Measurements from ENCODE around the gene UMAD1. TPM values are rescaled to one million over a fixed set of nuclear protein-coding genes. Genes with fewer than 3 reads are reported as not detected.

UMAD1 gene
- total RNA-seq, 4 donors from 2014 or later: 6.1 to 11.2 (median 9.3) TPM

DNA sequence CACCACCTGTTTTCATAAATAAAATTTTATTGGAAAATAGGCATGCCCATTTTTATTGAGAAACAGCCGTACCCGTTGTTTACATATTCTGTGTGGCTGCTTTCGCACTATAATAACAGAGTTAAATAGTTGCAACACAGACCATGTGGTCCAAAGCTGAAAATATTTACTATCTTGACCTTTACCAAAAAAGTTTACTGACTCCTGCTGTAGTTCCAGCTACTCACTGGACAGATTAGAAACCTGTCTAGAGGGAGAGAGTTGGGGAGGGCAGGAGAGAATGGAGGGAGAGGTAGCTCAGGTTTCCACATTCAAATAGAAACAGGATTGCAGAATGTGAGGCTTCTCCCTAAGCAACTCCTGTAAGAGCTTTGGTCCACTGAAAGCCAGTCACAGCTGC, 273.0 kb downstream of the UMAD1 start:
- Histone ChIP-seq H3K27me3 (no peaks in the 10 kb centered on the region), H3K4me3 (no peak overlapping the region), H3K27ac (replicated peaks in 1 of 4) (no peak overlapping the region), H3K36me3 (no peaks in the 10 kb centered on the region), H3K4me1 (no peaks in the 10 kb centered on the region), H3K9me3 (no peaks in the 10 kb centered on the region)
- intact Hi-C loops (cut with DNase I): no loop called here
- WGBS: 92% methylated on average over 3 of the region's 3 CpGs
- TF ChIP-seq, protein P1, sequence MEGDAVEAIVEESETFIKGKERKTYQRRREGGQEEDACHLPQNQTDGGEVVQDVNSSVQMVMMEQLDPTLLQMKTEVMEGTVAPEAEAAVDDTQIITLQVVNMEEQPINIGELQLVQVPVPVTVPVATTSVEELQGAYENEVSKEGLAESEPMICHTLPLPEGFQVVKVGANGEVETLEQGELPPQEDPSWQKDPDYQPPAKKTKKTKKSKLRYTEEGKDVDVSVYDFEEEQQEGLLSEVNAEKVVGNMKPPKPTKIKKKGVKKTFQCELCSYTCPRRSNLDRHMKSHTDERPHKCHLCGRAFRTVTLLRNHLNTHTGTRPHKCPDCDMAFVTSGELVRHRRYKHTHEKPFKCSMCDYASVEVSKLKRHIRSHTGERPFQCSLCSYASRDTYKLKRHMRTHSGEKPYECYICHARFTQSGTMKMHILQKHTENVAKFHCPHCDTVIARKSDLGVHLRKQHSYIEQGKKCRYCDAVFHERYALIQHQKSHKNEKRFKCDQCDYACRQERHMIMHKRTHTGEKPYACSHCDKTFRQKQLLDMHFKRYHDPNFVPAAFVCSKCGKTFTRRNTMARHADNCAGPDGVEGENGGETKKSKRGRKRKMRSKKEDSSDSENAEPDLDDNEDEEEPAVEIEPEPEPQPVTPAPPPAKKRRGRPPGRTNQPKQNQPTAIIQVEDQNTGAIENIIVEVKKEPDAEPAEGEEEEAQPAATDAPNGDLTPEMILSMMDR (IDR thresholded peaks at IDR 0.05): no peak
- no peak for TF ChIP-seq EP300 (IDR thresholded peaks at IDR 0.05)
- no peak for TF ChIP-seq POLR2A (IDR thresholded peaks at IDR 0.05; ENCODE audit: low read depth)
- no peak for TF ChIP-seq POLR2AphosphoS5 (IDR thresholded peaks at IDR 0.05)
- no peak for DNase-seq (ENCODE audit: extremely low spot score)

DNA sequence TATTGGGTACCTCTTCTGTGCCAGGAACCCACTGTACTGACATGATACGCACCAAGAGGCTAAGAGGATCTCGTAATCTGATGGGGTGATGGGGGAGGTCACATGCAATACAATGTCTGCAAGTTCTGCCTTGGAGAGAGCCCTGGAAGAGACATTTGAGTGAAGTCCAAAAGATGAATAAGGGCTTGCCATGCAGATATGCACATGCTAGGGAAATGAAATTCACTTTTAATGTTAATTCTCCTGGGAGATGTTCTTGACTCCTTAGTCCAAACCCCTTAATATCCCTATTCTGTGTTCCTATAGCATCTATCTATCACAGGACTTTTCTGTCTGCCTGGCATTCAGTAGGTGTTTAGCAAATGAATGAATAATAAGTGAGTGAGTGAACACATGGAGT, 274.0 kb downstream of the UMAD1 start:
- no peak for DNase-seq (ENCODE audit: extremely low spot score)
- Histone ChIP-seq H3K4me3 (no peak overlapping the region), H3K27me3 (no peaks in the 10 kb centered on the region), H3K4me1 (no peaks in the 10 kb centered on the region), H3K36me3 (no peaks in the 10 kb centered on the region), H3K9me3 (no peaks in the 10 kb centered on the region), H3K27ac (replicated peaks in 1 of 4) (no peak overlapping the region)
- TF ChIP-seq POLR2A (IDR thresholded peaks at IDR 0.05; ENCODE audit: low read depth) (no peak), POLR2AphosphoS5 (IDR thresholded peaks at IDR 0.05) (no peak), EP300 (IDR thresholded peaks at IDR 0.05) (no peak)
- TF ChIP-seq, protein P1 (IDR thresholded peaks at IDR 0.05): no peak
- WGBS: 96% methylated on average over 2 of the region's 2 CpGs
- intact Hi-C loops (cut with DNase I): no loop called here

DNA sequence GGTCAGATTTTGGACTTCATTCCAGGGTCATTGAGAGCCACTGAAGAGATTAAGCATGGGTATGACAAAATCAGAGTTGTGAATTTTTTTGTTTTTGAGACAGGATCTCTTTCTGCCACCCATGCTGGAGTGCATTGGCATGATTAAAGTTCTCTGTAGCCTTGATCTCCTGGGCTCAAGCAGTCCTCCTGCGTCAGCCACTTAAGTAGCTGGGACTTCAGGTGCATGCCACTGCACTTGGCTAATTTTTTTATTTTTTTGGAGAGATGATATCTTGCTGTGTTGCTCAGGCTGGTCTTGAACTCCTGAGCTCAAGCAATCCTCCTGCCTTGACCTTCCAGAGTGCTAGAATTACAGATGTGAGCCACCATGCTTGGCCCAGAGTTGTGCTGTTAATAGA, 275.5 kb downstream of the UMAD1 start:
- 100% methylated on average over 1 of the region's 1 CpG for WGBS
- Histone ChIP-seq H3K4me3 (no peak overlapping the region), H3K4me1 (no peaks in the 10 kb centered on the region), H3K27ac (replicated peaks in 1 of 4) (no peak overlapping the region), H3K9me3 (no peaks in the 10 kb centered on the region), H3K36me3 (no peaks in the 10 kb centered on the region), H3K27me3 (no peaks in the 10 kb centered on the region)
- no peak for DNase-seq (ENCODE audit: extremely low spot score)
- intact Hi-C loops (cut with DNase I): no loop called here
- TF ChIP-seq POLR2AphosphoS5 (IDR thresholded peaks at IDR 0.05) (no peak), POLR2A (IDR thresholded peaks at IDR 0.05; ENCODE audit: low read depth) (no peak), EP300 (IDR thresholded peaks at IDR 0.05) (no peak)
- TF ChIP-seq, protein P1 (IDR thresholded peaks at IDR 0.05): no peak

DNA sequence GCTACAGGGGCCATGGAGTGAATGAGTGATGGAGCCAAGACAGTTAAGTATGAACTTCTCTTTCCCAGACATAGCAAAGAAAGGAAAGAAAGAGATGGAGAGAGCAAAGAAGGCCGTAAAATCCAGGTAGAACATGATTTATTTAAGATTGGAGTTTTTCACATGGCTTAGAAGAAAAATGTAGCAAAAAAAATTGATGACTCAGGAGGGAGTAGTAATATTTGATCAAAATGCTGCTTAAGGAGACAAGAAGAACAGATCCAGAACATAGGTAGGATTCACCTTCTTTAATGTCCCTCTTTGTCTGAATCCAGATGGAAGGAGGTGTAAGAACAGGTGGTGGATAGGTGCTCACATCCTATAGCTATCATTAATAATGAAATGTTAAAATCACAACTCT, 277.0 kb downstream of the UMAD1 start:
- DNase-seq (ENCODE audit: extremely low spot score): no peak
- intact Hi-C loops (cut with DNase I): no loop called here
- Histone ChIP-seq H3K27me3 (no peaks in the 10 kb centered on the region), H3K4me1 (no peaks in the 10 kb centered on the region), H3K36me3 (no peaks in the 10 kb centered on the region), H3K27ac (replicated peaks in 1 of 4) (no peak overlapping the region), H3K9me3 (no peaks in the 10 kb centered on the region), H3K4me3 (no peak overlapping the region)
- WGBS: 92% methylated on average over 1 of the region's 1 CpG
- no peak for TF ChIP-seq POLR2AphosphoS5 (IDR thresholded peaks at IDR 0.05)
- no peak for TF ChIP-seq POLR2A (IDR thresholded peaks at IDR 0.05; ENCODE audit: low read depth)
- TF ChIP-seq, protein P1 (IDR thresholded peaks at IDR 0.05): no peak
- TF ChIP-seq EP300 (IDR thresholded peaks at IDR 0.05): no peak

DNA sequence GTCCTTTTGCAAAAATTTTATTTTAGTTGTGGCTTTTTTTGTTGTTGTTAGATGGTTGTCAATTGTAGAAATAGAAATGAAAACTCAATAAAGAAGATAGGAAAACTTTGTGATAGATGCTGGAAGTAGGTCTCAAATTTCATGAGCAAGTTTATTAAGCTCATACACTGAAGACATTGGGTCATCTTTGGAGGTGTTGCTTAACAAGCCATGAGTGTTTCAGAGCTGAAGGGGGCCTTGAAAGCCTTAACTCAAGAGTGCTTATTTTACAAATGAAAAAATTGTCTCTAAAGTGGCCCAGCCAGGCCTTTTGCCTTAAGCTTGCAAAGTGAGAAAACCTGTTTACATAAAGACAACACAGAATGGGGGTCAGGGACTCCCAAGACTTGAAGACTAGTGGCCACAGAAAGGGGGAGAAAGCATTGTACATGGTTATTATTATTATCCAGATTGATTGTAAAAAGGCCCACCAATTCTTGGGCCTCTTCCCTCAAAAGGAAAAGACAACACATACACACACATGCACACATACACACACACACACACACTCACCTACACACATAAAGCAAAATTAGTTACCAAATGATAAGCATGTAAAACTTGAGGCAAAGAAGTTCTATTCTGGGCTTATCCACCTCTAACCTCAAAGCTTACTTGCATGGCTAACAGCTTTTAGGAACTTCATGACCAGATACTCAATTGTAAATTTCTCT, 278.3 kb downstream of the UMAD1 start:
- intact Hi-C loops (cut with DNase I): no loop called here
- Histone ChIP-seq H3K4me3 (no peak overlapping the region), H3K36me3 (no peaks in the 10 kb centered on the region), H3K9me3 (no peaks in the 10 kb centered on the region), H3K4me1 (peaks cover 0 to 3% (median 0%) of the 10 kb centered on the region in 4 donors), H3K27ac (replicated peaks in 1 of 4) (no peak overlapping the region), H3K27me3 (no peaks in the 10 kb centered on the region)
- TF ChIP-seq POLR2A (IDR thresholded peaks at IDR 0.05; ENCODE audit: low read depth) (no peak), EP300 (IDR thresholded peaks at IDR 0.05) (no peak), POLR2AphosphoS5 (IDR thresholded peaks at IDR 0.05) (no peak)
- TF ChIP-seq, protein P1 (IDR thresholded peaks at IDR 0.05): no peak
- no peak for DNase-seq (ENCODE audit: extremely low spot score)
